Panc1 (cell line): ENCODE data around the gene NCS1. TPM values are rescaled to one million over a fixed set of nuclear protein-coding genes. Genes with fewer than 3 reads are reported as not detected.

ENCODE experiments used
- ATAC-seq: fragments of 200-7000 bp; cut with Tn5 transposase; 2 replicates; pipeline ENCODE4 v1.9.1; 2020; ENCODE audit warnings: mild to moderate bottlenecking, moderate library complexity
- BruUV-seq: library from RNA; stranded (reverse); fragments of 400-500 nt; replicated peaks from 2 replicates; lab custom pipeline; 2021; lab: Mats Ljungman, UMichigan
- CTCF ChIA-PET: fragments of 300-600 bp; sonication (Branson Sonifier 250); formaldehyde crosslinking; loops from one replicate; lab custom pipeline; 2022; ENCODE audit warnings: antibody characterized with exemption; lab: Charles Lee
- POLR2A ChIA-PET: fragments of 300-600 bp; sonication (Branson Sonifier 250); formaldehyde crosslinking; loops from one replicate; lab custom pipeline; 2022; ENCODE audit warnings: antibody characterized with exemption; lab: Charles Lee
- DNase-seq: peaks from one replicate; pipeline ENCODE4 v3.0.0-alpha.2; 2010; ENCODE audit warnings: low read depth, low spot score
- H3K27ac ChIP-seq: 2 replicates; pipeline ENCODE4 v1.5.1; 2011; ENCODE audit warnings: mild to moderate bottlenecking, low read length, inconsistent platforms
- H3K27me3 ChIP-seq: fragments of 200-500 bp; sonication (Bioruptor generic); 2 replicates; pipeline ENCODE4 v1.6.0; 2014; ENCODE audit warnings: low read length, inconsistent platforms; ENCODE audit not compliant: control insufficient read depth, insufficient read depth
- H3K36me3 ChIP-seq: fragments of 200-500 bp; sonication (Bioruptor generic); 2 replicates; pipeline ENCODE4 v1.5.1; 2014; ENCODE audit warnings: inconsistent platforms, mild to moderate bottlenecking, low read length, moderate library complexity; ENCODE audit not compliant: control insufficient read depth, insufficient read depth
- H3K4me1 ChIP-seq: 2 replicates; pipeline ENCODE4 v1.5.1; 2011; ENCODE audit warnings: inconsistent platforms, mild to moderate bottlenecking, low read length, moderate library complexity; ENCODE audit not compliant: control insufficient read depth, insufficient read depth
- H3K4me3 ChIP-seq, 2 experiments: 2 replicates each; pipeline ENCODE4 v1.5.1; 2011 to 2012; ENCODE audit warnings: low read depth in 2 of 2, low read length in 2 of 2, mild to moderate bottlenecking in 2 of 2, inconsistent platforms in 1 of 2, moderate library complexity in 1 of 2
- H3K9me3 ChIP-seq: fragments of 200-500 bp; sonication (Bioruptor generic); 2 replicates; pipeline ENCODE4 v1.5.1; 2014; ENCODE audit warnings: low read depth, mild to moderate bottlenecking, inconsistent platforms, low read length, moderate library complexity; ENCODE audit not compliant: control insufficient read depth, insufficient read depth
- CTCF ChIP-seq: fragments of 450-650 bp; IDR thresholded peaks from 2 replicates; pipeline ENCODE4 v1.5.1; 2017; ENCODE audit warnings: mild to moderate bottlenecking
- POLR2AphosphoS5 ChIP-seq: IDR thresholded peaks from 2 replicates; pipeline ENCODE4 v1.6.1; 2012; ENCODE audit warnings: mild to moderate bottlenecking, low read depth, low read length, moderate library complexity
- REST ChIP-seq, 2 experiments: IDR thresholded peaks; 2 replicates each; pipeline ENCODE4 v1.6.1; 2011 to 2012; ENCODE audit warnings: low read depth in 2 of 2, control low read depth in 1 of 2, low read length in 1 of 2, mild to moderate bottlenecking in 1 of 2, moderate library complexity in 1 of 2; ENCODE audit not compliant: insufficient read depth in 1 of 2
- SIN3A ChIP-seq: IDR thresholded peaks from 2 replicates; pipeline ENCODE4 v1.6.1; 2012; ENCODE audit warnings: low read depth, mild to moderate bottlenecking, low read length, moderate library complexity, borderline replicate concordance; ENCODE audit not compliant: insufficient read depth
- TCF7L2 ChIP-seq: IDR thresholded peaks from 2 replicates; pipeline ENCODE4 v1.6.1; 2011; ENCODE audit warnings: mild to moderate bottlenecking, low read depth, low read length, inconsistent platforms
- in situ Hi-C: cut with HindIII; loops from 2 replicates; pipeline ENCODE4 v1.10.0; 2016; ENCODE audit warnings: low sequenced_read_pairs, low pct_unique_long_range_greater_than_20kb
- intact Hi-C: fragments of 100-400 bp; cut with micrococcal nuclease; formaldehyde crosslinking; loops from one replicate; pipeline ENCODE4 v1.10.0; 2022; ENCODE audit not compliant: unreplicated experiment
- total RNA-seq: library from RNA; stranded (reverse); gene quantifications from one replicate; pipeline ENCODE4 v1.2.1, GENCODE V29; 2021; ENCODE audit not compliant: unreplicated experiment

The NCS1 gene
- total RNA-seq, 1 experiment from 2014 or later = 31.6 TPM

- no peak for TF ChIP-seq CTCF
- TF ChIP-seq POLR2AphosphoS5 = no peak
- TF ChIP-seq REST (IDR thresholded peaks at IDR 0.05; ENCODE audit: insufficient read depth in 1 of 2, low read depth in 2 of 2, low read length in 1 of 2) = no peak
- TF ChIP-seq TCF7L2 = no peak
- TF ChIP-seq SIN3A = no peak
- intact Hi-C loops = no loop called here
- ChIA-PET CTCF (no interaction called here), POLR2A (no interaction called here)
- BruUV-seq = no TSS peak
- Histone ChIP-seq H3K27me3 (no peaks in the 10 kb centered on the region), H3K27ac (no peak overlapping the region), H3K36me3 (no peaks in the 10 kb centered on the region; the same call in 1 of the 2 replicates), H3K4me3 (no peak overlapping the region), H3K9me3 (no peaks in the 10 kb centered on the region), H3K4me1 (no peaks in the 10 kb centered on the region; the same call in 1 of the 2 replicates)
- ATAC-seq (no peak), DNase-seq (no peak)
- in situ Hi-C loops = no loop called here
These were observed 2.7 kb downstream of the NCS1 start for GRCh38 chr9:130174920-130175321.

GRCh38 chr9:130175355-130175754 lies 3.2 kb downstream of the NCS1 start:
- in situ Hi-C loops = no loop called here
- Histone ChIP-seq H3K36me3 (no peaks in the 10 kb centered on the region; the same call in 1 of the 2 replicates), H3K27ac (no peak overlapping the region), H3K4me3 (no peak overlapping the region), H3K4me1 (no peaks in the 10 kb centered on the region; the same call in 1 of the 2 replicates), H3K27me3 (no peaks in the 10 kb centered on the region), H3K9me3 (no peaks in the 10 kb centered on the region)
- POLR2A ChIA-PET = no interaction called here
- intact Hi-C loops = no loop called here
- no peak for ATAC-seq
- TF ChIP-seq CTCF (no peak), TCF7L2 (no peak), REST (IDR thresholded peaks at IDR 0.05; ENCODE audit: insufficient read depth in 1 of 2, low read depth in 2 of 2, low read length in 1 of 2) (no peak), SIN3A (no peak), POLR2AphosphoS5 (no peak)
- DNase-seq = no peak
- TSS peak; percentile 73 for BruUV-seq
- CTCF ChIA-PET = no interaction called here
